ENCODE data around the gene SLTM. TPM values are rescaled to one million over a fixed set of nuclear protein-coding genes. Genes with fewer than 3 reads are reported as not detected.
"Not testable (repeated sequence)": the region's sequence is repeated elsewhere in the genome, so short reads cannot be mapped to it uniquely, and the experiment has no call there.

SLTM gene
- total RNA-seq, 2 donors from 2014 or later: 174 to 209 TPM

DNA sequence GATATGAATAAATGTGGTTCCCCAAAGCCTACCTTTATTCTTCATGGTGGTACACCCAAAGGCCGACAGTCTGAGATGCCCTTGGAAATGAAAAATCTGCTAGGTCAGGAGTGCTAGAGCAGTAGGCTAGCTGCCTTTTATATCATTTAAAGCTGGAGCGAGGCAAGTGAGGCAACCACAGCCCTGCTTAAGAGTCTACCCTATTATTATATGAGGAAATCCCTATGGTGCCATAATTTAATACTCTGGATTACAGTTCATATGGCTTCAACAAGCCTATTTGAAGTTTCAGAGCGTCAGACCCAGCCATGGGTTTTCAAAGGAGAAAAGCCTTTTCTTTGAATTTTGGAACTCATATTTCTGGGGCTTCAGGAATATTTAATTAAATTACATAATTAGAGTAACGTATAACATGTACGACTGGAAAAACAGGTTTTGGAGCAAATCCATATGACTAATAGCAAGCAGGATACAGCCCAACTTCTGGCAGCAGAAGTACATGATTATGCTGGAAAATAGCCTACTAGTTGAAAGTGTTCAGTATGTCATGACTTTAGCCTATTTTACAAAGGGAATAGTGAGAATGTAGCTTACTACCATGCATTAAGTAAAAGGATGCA is 18.0 kb upstream of the SLTM start:
- no peak overlapping the region for H3K4me3 Mint-ChIP-seq
- ATAC-seq: no peak
- no peak for DNase-seq
- no peaks in the 10 kb centered on the region for H3K9me3 ChIP-seq (ENCODE audit: control insufficient read depth, low read length, poor library complexity, severe bottlenecking)
- peaks cover 8% of the 10 kb centered on the region for H3K27me3 Mint-ChIP-seq
- H3K27ac Mint-ChIP-seq: no peak overlapping the region
- peaks cover 3% of the 10 kb centered on the region for H3K4me1 Mint-ChIP-seq
- H3K36me3 Mint-ChIP-seq (ENCODE audit: low read depth): no peaks in the 10 kb centered on the region

DNA sequence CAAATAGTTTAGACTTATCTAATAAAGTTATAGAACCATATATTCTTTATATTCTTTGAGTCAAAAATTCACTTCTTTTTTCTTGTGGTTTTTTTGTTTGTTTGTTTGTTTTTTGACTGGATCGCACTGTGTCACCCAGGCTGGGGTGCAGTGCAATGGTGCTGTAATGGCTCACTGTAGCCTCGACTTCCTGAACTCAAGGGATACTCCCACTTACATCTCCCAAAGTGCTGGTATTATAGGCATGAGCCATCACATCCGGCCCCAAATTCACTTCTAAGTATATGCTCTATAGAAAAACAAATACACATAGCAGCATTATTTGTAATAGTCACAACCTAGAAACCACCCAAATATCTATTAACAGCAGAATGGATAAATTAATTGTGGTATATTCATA is 13.7 kb upstream of the SLTM start:
- Mint-ChIP-seq H3K27ac (no peak overlapping the region), H3K36me3 (ENCODE audit: low read depth) (no peaks in the 10 kb centered on the region), H3K4me3 (no peak overlapping the region), H3K4me1 (no peaks in the 10 kb centered on the region), H3K27me3 (peaks cover 8% of the 10 kb centered on the region)
- DNase-seq (no peak), ATAC-seq (no peak)
- no peaks in the 10 kb centered on the region for H3K9me3 ChIP-seq (ENCODE audit: control insufficient read depth, low read length, poor library complexity, severe bottlenecking)

DNA sequence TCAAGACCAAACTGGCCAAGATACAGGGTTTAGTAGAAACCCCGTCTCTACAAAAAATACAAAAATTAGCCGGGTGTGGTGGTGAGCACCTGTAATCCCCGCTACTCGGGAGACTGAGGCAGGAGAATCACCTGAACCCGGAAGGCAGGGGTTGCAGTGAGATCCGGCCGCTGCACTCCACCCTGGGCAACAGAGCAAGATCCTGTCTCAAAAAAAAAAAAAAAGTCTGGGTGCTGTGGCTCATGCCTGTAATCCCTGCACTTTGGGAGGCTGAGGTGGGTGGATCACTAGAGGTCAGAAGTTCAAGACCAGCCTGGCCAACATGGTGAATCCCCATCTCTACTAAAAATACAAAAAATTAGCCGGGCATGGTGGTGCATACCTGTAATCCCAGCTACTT is 1.5 kb upstream of the SLTM start:
- Mint-ChIP-seq H3K4me1 (peaks cover 20% of the 10 kb centered on the region), H3K27ac (peak overlapping the region; percentile 94)
- not testable (repeated sequence) for ATAC-seq; DNase-seq; H3K27me3 Mint-ChIP-seq; H3K4me3 Mint-ChIP-seq; H3K36me3 Mint-ChIP-seq (ENCODE audit: low read depth); H3K9me3 ChIP-seq (ENCODE audit: control insufficient read depth, low read length, poor library complexity, severe bottlenecking)

DNA sequence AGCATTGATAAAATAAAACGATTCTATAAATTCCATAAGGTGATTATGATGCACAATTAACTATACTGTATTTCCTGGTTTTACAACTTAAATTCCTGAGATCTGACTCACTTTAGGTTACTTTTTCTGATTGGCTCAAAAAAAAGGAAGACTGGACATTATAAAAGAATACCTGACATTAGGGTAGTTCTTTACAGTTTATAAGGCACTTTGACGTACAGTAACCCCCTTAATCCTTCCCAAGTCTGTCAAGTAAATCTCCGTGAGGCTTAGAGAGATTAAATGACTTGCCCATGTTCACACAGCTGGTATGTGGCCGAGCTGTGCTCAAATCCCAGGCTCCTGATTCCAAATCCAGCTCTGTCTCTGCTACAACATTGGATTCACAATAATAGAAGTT is 1.0 kb upstream of the SLTM start:
- Mint-ChIP-seq H3K36me3 (ENCODE audit: low read depth) (peaks cover 2% of the 10 kb centered on the region), H3K4me3 (peak overlapping the region; percentile 97), H3K4me1 (peaks cover 20% of the 10 kb centered on the region), H3K27me3 (no peaks in the 10 kb centered on the region), H3K27ac (peak overlapping the region; percentile 94)
- no peak for ATAC-seq
- H3K9me3 ChIP-seq (ENCODE audit: control insufficient read depth, low read length, poor library complexity, severe bottlenecking): no peaks in the 10 kb centered on the region
- no peak for DNase-seq

DNA sequence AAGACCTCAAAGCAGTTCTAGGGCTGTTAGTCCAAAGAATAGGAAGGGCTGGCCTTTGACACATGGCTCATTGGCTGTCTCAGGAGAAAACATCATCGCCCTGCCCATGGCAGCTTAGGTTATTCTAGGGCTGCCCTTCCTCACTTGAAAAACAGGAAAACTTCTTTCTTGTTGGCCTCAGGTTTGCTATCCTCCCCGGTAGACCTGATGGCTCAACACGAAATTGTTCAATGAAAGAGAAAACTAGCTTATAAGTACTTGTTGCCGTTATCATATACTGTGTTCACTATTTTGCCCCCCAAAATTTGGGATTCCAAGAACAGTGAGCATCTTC is 602 bp upstream of the SLTM start:
- H3K9me3 ChIP-seq (ENCODE audit: control insufficient read depth, low read length, poor library complexity, severe bottlenecking): no peaks in the 10 kb centered on the region
- Mint-ChIP-seq H3K4me1 (peaks cover 20% of the 10 kb centered on the region), H3K27ac (peak overlapping the region; percentile 94), H3K4me3 (peak overlapping the region; percentile 97), H3K36me3 (ENCODE audit: low read depth) (peaks cover 2% of the 10 kb centered on the region), H3K27me3 (no peaks in the 10 kb centered on the region)
- ATAC-seq: no peak
- DNase-seq: no peak

DNA sequence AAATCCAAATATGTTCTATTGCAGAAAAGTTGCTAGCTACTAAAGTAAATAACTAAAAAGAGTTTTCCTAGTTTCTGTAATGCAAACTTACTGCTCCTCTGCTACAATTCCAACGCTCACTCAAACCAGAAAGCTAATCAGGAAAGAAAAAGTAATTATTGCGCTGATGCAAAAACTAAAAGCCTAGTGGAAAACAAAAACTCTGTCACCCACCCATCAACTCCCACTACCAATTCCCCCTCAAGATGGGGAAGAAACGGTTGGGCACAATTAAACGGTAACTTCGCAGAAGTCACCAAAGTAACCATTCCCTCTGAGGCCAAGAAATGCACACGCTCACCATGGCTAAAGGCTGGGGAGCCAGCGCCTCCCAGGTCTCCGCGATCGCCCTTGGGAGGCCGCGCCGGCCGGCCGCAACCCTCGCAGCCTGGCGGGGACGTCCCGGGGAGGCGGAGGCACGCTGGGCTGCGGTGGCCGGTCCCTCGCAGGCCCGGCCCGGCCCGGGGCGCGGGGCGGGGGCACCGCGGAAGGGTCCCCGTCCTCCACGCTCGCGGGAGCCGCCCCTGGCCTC is 684 bp downstream of the SLTM start:
- H3K9me3 ChIP-seq (ENCODE audit: control insufficient read depth, low read length, poor library complexity, severe bottlenecking): no peaks in the 10 kb centered on the region
- peaks cover 2% of the 10 kb centered on the region for H3K36me3 Mint-ChIP-seq (ENCODE audit: low read depth)
- peak overlapping the region; percentile 94 for H3K27ac Mint-ChIP-seq
- peaks cover 20% of the 10 kb centered on the region for H3K4me1 Mint-ChIP-seq
- ATAC-seq (no peak), DNase-seq (no peak)
- H3K27me3 Mint-ChIP-seq: no peaks in the 10 kb centered on the region
- H3K4me3 Mint-ChIP-seq: peak overlapping the region; percentile 97

DNA sequence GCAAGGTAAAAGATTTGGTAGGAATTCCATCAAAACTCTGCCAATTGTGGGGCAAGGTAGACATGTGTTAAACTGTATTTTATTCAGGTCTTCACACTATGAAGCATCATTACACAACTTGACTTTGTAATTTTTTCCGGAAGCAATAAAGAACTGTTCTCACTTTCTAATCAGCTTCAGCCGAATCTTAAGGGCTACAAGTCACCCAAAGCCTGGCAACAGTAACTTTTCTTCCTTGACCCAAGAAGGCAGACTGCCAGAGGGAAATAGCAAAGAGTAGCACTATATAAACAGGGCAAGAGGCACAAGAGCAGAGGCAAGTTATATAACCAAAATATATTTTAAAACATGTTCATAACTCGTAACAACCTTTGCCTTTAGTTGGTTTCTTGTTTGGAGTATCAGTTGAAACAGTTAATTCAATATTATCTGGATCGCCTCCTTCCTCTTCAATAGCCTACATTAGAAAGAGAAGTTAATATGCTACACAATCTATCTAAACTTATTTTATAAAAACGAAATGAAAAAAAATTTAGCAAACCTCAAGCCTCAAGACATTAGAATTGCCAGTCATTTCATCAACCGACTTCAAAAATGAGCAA is 1.4 kb downstream of the SLTM start:
- no peaks in the 10 kb centered on the region for H3K27me3 Mint-ChIP-seq
- H3K4me1 Mint-ChIP-seq: peaks cover 20% of the 10 kb centered on the region
- no peak for ATAC-seq
- peak overlapping the region; percentile 94 for H3K27ac Mint-ChIP-seq
- no peak for DNase-seq
- H3K9me3 ChIP-seq (ENCODE audit: control insufficient read depth, low read length, poor library complexity, severe bottlenecking): no peaks in the 10 kb centered on the region
- H3K4me3 Mint-ChIP-seq: peak overlapping the region; percentile 97
- peaks cover 2% of the 10 kb centered on the region for H3K36me3 Mint-ChIP-seq (ENCODE audit: low read depth)

DNA sequence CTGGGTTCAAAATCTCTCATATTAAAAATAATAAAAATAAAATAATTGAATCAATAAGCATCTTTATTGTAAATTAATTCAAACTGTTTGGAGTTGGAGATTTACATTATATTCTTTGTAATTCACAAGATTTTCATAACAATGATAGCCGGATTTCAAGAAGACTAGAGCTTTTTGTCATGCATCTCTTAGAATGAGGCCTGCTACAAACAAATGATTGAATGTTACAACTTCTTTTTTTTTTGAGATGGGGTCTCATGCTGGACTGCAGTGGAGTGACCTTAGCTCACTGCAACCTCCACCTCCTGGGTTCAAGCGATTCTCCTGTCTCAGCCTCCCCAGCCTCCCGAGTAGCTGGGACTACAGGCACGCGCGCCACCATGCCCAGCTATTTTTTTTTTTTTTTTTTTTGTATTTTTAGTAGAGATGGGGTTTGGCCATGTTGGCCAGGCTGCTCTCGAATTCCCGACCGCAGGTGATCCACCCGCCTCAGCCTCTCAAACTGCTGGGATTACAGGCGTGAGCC is 3.5 kb downstream of the SLTM start:
- H3K27me3 Mint-ChIP-seq: no peaks in the 10 kb centered on the region
- H3K4me3 Mint-ChIP-seq: no peak overlapping the region
- DNase-seq (no peak), ATAC-seq (no peak)
- no peak overlapping the region for H3K27ac Mint-ChIP-seq
- peaks cover 20% of the 10 kb centered on the region for H3K4me1 Mint-ChIP-seq
- H3K9me3 ChIP-seq (ENCODE audit: control insufficient read depth, low read length, poor library complexity, severe bottlenecking): no peaks in the 10 kb centered on the region
- peaks cover 2% of the 10 kb centered on the region for H3K36me3 Mint-ChIP-seq (ENCODE audit: low read depth)

DNA sequence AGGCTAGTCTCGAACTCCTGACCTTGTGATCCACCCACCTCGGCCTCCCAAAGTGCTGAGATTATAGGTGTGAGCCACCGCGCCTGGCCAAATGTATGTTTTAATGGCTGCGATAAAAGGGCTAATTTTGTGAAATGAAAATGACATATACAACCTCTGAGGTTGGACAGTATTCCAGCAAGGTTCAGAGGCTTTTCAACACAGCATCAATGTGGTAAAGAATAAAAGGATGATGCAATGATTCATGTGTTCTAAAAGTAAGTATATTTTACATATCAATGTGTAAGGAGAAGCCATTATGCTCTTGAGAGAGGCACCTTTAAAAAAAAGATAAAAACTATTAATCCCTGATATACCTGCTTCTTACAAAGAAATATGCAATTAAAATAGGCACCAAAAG is 6.7 kb downstream of the SLTM start:
- peaks cover 12% of the 10 kb centered on the region for H3K4me1 Mint-ChIP-seq
- no peaks in the 10 kb centered on the region for H3K27me3 Mint-ChIP-seq
- H3K36me3 Mint-ChIP-seq (ENCODE audit: low read depth): no peaks in the 10 kb centered on the region
- no peak for DNase-seq
- no peak overlapping the region for H3K27ac Mint-ChIP-seq
- H3K4me3 Mint-ChIP-seq: no peak overlapping the region
- no peaks in the 10 kb centered on the region for H3K9me3 ChIP-seq (ENCODE audit: control insufficient read depth, low read length, poor library complexity, severe bottlenecking)
- ATAC-seq: no peak

DNA sequence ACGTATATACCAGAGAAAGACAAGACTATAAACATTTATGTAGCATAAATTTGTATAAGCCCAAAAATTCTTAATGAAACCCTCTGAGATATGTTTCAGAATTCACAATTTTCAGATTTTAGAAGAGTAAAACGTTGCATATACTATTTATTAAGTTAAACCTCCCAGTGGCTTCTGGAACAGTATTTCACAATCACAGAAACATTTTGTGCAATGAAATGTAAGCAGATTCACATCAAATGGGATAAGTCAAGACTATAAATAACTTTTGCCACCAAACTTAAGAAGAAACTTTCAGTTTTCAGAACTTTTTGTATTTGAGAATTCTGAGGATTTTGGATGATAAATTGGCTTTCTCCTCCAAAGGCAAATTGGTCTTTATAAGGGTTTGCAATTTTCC is 9.2 kb downstream of the SLTM start:
- no peak for DNase-seq
- Mint-ChIP-seq H3K27ac (peak overlapping the region; percentile 27), H3K36me3 (ENCODE audit: low read depth) (no peaks in the 10 kb centered on the region), H3K4me1 (peaks cover 10% of the 10 kb centered on the region), H3K4me3 (no peak overlapping the region), H3K27me3 (no peaks in the 10 kb centered on the region)
- ATAC-seq: no peak
- no peaks in the 10 kb centered on the region for H3K9me3 ChIP-seq (ENCODE audit: control insufficient read depth, low read length, poor library complexity, severe bottlenecking)

DNA sequence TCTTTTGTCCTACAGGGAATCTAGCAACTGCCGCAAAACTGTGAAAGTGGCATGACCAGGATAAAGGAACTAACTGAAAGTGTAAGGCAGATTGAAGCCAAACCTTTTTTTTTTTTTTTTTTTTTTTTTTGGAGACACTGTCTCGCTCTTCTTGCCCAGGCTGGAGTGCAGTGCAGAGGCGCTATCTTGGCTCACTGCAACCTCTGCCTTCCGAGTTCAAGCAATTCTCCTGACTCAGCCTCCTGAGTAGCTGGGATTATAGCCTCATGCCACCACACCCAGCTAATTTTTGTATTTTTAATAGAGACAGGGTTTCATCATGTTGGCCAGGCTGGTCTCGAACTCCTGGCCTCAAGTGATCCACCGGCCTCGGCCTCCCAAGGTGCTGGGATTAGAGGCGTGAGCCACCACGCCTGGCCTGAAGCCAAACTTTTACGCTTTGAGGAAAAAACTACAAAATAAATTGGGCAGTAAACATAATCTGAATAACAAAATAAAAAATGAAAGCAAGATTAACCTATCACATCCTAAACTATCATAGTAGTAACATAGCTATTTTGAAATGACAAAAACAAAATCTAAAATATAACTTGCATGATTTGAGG is 9.7 kb downstream of the SLTM start:
- peak overlapping the region; percentile 27 for H3K27ac Mint-ChIP-seq
- H3K36me3 Mint-ChIP-seq (ENCODE audit: low read depth): no peaks in the 10 kb centered on the region
- H3K27me3 Mint-ChIP-seq: no peaks in the 10 kb centered on the region
- H3K4me1 Mint-ChIP-seq: peaks cover 10% of the 10 kb centered on the region
- no peaks in the 10 kb centered on the region for H3K9me3 ChIP-seq (ENCODE audit: control insufficient read depth, low read length, poor library complexity, severe bottlenecking)
- no peak for ATAC-seq
- no peak overlapping the region for H3K4me3 Mint-ChIP-seq
- DNase-seq: no peak

DNA sequence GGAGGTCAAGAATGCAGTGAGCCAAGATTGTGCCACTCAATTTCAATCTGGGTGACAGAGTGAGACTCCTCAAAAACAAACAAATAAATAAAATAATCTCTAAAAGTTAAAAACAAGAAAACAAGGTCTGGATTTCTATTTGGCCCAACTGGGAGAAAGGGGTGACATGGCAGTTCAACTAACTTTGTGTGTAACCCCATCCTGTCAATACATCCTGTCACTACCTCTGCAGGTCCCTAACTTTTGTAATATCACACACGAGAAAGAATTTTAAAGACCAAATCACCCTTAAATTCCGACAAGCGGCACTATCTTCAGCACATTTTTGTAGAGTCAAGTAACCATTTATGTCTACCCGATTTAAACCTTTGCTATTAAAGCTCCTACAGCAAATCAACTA is 10.2 kb downstream of the SLTM start:
- H3K4me1 Mint-ChIP-seq: peaks cover 10% of the 10 kb centered on the region
- H3K36me3 Mint-ChIP-seq (ENCODE audit: low read depth): no peaks in the 10 kb centered on the region
- H3K27me3 Mint-ChIP-seq: no peaks in the 10 kb centered on the region
- no peak overlapping the region for H3K4me3 Mint-ChIP-seq
- ATAC-seq (no peak), DNase-seq (no peak)
- peak overlapping the region; percentile 27 for H3K27ac Mint-ChIP-seq
- no peaks in the 10 kb centered on the region for H3K9me3 ChIP-seq (ENCODE audit: control insufficient read depth, low read length, poor library complexity, severe bottlenecking)

DNA sequence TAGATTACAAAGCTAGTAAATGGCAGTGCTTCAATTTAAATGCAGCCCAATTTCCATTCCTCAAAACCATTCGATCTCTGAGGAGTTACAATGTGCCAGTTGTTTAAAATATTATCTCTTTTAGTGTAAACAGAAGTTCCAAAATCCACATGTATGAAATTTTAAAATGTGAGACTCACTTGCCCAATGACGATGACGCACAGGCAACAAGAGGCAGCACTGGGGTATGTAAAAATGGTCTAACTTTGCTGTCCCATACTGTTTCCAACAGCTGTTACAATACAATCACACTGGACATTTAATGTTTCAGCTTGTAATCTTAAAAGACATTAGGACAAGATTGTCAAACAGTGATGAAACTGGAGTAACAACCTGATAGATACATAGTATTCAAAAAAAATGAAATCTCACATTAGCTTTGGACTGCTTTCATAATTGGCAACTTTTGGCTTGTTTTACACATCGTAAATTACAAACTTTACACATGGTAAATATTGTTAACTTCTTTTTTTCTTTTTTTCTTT is 12.2 kb downstream of the SLTM start:
- no peak overlapping the region for H3K4me3 Mint-ChIP-seq
- H3K9me3 ChIP-seq (ENCODE audit: control insufficient read depth, low read length, poor library complexity, severe bottlenecking): no peaks in the 10 kb centered on the region
- no peaks in the 10 kb centered on the region for H3K27me3 Mint-ChIP-seq
- DNase-seq (no peak), ATAC-seq (no peak)
- peaks cover 2% of the 10 kb centered on the region for H3K36me3 Mint-ChIP-seq (ENCODE audit: low read depth)
- peaks cover 16% of the 10 kb centered on the region for H3K4me1 Mint-ChIP-seq
- no peak overlapping the region for H3K27ac Mint-ChIP-seq

All from T-helper 17 cell (primary cell).